ENCODE data around the gene LYZL1.
"Not testable (repeated sequence)": the region's sequence is repeated elsewhere in the genome, so short reads cannot be mapped to it uniquely, and the experiment has no call there.

The LYZL1 gene

DNA sequence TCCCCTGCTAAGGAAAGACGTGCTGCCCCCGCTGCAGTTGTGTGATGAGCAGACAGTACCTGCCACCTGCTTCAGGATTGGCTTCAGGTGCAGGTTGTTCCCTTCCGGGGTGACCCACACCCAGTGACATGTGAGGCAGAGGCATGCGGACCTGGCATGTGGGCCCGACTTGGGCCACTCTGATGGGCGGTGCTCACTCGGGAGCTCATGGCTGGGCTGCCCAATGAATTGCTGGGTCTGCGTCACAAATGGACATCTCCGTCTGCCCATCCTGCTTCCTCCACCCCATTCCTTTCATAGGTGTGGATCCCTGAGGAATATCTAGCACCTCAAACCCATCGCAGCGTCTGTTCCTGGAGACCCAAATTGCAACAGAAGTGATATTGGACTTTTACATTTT is 19.3 kb downstream of the LYZL1 start:
- not testable (repeated sequence) for DNase-seq (ENCODE audit: low read depth)

GRCh38 chr10:29309465-29309864 is 20.6 kb downstream of the LYZL1 start:
- no peak for DNase-seq (ENCODE audit: low read depth)

DNA sequence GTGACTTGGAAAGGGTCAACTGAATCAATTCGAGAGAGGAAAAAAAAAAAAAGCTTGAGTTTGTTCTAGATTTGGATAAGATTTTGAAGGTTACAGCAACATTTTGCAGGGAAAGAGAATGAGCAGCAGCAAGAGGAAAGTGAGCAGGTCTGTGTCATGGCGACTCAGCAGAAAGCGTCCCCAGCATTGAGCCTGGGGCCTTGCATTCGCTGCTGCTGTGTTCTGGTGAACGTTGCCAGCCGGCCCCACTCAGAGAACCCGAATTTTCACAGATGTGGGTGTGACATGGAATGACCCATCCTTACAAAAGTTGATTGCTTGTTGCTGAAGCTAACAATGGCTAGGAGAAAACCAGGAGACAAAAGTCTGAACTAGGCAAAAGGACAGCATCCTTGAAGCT is 21.6 kb downstream of the LYZL1 start:
- not testable (repeated sequence) for DNase-seq (ENCODE audit: low read depth)

DNA sequence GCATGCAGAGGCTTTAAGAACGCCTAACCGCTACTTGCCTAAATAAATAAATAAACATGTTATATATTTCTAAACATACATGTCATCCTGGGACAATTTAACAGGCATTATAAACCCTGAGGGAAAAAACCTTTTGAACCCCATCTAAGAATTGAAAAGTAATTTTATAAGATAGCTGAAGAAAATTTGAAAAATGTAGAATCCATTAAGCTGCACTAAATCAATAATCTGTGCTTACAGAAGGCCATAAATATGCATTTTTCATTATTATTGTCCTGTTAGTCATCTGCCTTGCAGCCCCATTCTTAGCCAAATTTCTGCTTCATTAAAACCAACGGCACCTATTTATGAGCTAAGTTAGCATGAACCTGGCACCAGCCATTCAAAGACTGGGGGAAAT is 24.2 kb downstream of the LYZL1 start:
- DNase-seq (ENCODE audit: low read depth) = no peak

DNA sequence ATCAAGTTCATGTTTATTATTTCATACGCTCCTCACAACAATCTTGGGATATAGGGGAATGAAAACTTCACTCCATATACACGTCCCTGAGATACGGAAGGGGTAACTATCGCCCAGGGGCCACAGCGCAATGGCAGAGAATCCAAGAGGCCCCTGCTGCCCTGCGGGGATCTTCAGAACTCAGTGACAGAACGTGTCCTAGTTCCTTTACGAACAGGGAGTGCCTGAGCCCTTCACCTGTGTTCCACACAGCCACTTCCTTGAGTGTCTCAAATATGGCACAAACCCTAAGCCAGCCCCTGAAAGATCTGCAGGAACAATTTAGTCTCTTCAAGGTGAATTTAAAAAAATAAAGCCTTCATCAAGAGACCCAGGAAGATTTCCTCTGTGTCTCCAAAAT is 25.9 kb downstream of the LYZL1 start:
- DNase-seq (ENCODE audit: low read depth) = no peak

DNA sequence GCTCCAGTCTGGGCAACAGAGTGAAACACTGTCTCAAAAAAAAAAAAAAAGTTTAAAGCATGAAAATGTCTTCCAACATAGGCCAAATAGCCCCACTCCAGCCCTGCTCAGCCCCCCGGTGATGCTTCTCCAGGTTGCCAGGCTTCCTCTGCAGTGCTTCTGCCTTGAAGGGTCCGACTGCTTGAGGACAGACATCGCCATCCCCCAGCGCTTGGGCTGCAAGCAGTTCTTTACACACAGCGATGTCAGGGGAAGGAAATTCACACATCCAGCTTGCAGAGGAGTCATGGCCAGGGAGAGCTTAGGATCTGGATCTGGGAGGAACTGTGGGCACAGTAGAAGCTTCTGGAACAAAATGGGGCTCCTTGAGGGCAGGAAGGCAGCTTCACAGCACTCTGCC is 26.9 kb downstream of the LYZL1 start:
- no peak for DNase-seq (ENCODE audit: low read depth)

DNA sequence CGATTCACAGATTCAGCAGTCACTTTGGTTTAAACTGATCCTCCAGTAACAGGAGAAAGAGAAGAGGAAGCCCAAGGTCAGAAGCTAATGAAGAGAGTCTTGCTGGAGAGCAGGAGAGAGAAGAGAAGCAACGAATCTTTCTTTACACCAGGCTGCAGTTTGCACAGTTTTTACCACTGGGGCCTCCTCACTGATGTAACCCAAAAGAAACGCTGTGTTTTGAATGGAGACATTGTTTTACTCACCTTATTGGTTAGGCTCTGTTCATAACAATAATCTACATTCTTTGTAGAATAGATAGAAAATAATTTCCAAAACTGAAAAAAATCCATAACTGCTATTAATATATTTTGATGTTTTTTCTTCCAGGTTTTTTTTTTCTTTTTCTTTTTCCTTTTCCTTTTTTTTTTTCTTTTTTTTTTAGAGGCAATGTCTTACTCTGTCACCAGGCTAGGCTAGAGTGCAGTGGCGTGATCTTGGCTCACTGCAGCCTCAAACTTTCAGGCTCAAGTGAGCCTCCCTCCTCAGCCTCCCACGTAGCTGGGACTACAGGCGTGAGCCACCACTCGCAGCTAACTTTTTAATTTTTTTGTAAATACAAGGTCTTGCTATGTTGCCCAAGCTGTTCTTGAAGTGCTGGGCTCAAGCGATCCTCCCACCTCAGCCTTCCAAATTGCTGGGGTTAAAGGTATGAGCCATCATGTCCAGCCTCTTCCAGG is 27.6 kb downstream of the LYZL1 start:
- no peak for DNase-seq (ENCODE audit: low read depth)

- DNase-seq (ENCODE audit: low read depth) = no peak
These were observed 28.2 kb downstream of the LYZL1 start for GRCh38 chr10:29317027-29317420.

DNA sequence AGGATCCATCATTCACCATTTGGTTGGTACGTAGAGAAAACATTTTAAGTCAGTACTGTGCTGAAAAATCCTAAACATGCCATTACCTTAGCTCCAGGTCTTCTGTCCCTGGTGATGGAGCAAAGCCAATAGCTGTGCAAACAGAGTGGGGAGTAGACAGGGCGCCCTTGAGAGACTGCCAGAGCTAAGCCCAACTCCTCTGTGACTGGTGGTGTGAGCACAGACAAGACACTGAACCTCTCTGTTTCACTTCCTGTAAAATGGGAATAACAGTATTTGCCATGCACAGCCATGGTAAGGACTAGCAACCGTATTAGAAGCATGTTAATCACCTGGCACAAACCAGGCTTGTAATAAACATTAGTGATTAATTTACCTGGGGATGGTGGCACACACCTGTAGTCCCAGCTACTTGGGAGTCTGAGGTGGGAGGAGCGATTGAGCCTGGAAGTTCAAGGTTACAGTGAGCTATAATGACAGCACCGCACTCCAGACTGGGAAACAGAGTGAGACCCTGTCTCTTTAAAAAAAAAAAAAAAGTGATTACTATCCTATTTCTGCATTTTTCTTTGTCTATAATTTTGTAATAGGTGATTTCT is 28.7 kb downstream of the LYZL1 start:
- DNase-seq (ENCODE audit: low read depth) = no peak

DNA sequence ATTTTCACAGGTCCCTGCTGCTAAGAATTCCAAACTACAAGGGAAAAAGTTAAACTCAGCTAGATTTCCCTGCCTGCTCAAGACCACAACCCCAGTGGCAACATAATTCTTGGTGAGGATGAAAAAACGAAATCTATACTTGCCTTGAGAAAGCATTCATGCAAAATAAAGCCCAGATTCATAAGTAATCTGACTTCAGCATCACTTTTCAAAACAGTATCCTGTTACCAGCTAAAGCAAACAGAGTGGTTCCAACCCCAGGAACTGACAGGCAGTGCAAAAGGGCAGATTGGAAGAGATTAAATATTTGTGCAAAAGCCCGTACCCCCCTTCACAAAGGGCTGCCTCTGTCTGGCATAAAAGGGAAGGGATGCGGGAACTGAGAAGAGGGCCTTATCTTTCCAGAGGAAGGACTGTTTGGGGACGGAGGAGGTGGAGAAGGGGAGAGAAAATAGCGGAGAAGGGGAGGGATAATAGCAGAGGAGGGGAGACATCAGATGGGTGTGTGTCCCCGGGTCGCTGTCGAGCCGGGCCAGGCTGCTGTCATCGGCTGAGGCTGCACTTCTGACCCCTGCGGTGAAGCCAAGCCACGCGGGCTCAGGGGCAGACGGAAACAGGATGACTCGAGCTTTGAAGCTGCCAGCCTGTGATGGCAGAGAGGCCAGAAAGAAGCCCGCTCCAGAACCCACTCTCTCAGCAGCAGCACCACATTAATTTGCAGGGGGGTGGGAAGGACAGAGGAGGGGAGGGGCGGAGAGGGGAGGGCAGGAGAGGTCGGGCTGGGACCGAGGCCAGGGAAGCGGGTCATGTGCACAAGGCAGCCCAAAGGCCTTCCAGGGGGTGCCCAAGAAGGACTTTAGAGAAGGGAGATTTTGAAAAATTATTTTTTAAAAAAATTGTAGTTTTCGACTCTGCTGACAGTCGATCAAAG is 29.5 kb downstream of the LYZL1 start:
- not testable (repeated sequence) for DNase-seq (ENCODE audit: low read depth)

DNA sequence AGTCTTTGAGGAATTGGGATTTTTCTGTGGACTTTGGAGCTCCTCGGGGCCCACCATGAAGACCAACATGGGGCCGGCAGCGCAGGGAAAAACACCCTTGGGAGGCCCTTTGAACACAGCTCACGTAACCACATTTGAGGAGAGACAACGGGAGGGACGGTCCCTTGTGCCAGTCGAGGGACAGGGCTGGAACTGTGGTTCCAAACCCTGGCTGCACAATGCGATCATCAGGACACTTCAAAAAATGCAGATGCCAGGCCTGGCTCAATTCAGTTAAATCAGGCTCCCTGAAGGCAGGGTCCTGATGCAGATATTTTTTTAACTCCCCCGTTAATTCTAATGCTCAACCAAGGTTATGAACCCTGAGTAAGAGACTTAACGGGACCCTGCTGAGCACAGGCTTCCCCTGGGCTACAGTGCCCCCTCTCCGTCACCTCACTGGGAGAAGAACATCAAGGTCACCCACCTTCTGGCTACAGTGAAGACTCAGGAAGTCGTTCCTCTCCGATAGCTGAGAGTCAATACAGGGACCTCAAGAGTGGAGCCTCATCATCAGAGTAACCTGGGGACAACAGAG is 30.4 kb downstream of the LYZL1 start:
- DNase-seq (ENCODE audit: low read depth) = no peak

GRCh38 chr10:29320680-29321121 is 31.8 kb downstream of the LYZL1 start:
- DNase-seq (ENCODE audit: low read depth) = not testable (repeated sequence)

GRCh38 chr10:29321656-29322055 is 32.8 kb downstream of the LYZL1 start:
- no peak for DNase-seq (ENCODE audit: low read depth)

GRCh38 chr10:29322918-29323317 is 34.0 kb downstream of the LYZL1 start:
- DNase-seq (ENCODE audit: low read depth) = no peak

DNA sequence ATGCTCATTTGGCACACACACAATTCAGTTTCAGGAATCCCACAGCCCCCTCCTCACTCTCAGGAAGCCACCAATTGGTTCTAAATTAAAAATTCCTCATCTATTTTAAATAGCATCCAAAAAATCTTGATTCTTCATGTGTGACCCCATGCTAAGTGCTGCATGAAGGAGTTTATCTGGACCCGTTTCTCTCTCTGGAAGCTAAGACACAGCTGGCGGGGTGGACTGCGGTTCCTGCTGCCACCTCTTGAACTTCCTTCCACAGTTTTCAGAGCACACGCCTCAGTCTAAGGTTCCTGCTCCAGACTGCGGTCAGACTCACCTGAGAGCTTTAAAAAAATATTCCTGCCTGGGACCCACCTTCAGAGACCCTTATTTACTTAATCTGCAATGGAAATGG is 34.5 kb downstream of the LYZL1 start:
- no peak for DNase-seq (ENCODE audit: low read depth)

DNA sequence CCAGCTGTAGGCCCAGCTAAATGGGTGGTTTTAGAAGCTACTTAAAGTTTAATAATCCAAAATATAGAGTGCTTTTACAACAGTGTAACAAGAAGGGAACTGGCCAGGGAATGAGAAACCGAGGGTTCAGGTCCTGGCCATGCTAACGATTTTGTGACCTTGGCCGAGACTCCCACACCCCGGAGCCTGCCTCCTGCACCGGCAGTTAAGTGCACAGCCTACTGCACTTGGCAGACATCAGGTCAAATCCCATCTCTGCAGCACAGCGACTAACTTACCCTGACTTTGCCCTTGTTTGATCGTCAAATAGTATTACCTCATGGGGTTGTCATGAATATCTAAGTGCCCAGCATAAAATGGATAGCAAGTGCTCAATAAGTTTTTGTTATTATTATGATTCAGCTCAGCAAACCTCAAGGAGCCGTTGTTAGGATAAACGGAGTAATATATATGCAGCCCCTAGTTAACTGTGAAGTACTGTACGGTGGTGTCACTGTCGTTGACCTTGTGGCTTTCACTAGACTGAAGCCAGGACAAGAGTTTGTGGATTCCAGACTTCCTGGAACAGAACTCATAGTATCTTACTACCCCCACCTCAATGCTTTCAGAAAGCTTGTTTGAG is 35.5 kb downstream of the LYZL1 start:
- no peak for DNase-seq (ENCODE audit: low read depth)

GRCh38 chr10:29326299-29326698 is 37.4 kb downstream of the LYZL1 start:
- DNase-seq (ENCODE audit: low read depth) = no peak

DNA sequence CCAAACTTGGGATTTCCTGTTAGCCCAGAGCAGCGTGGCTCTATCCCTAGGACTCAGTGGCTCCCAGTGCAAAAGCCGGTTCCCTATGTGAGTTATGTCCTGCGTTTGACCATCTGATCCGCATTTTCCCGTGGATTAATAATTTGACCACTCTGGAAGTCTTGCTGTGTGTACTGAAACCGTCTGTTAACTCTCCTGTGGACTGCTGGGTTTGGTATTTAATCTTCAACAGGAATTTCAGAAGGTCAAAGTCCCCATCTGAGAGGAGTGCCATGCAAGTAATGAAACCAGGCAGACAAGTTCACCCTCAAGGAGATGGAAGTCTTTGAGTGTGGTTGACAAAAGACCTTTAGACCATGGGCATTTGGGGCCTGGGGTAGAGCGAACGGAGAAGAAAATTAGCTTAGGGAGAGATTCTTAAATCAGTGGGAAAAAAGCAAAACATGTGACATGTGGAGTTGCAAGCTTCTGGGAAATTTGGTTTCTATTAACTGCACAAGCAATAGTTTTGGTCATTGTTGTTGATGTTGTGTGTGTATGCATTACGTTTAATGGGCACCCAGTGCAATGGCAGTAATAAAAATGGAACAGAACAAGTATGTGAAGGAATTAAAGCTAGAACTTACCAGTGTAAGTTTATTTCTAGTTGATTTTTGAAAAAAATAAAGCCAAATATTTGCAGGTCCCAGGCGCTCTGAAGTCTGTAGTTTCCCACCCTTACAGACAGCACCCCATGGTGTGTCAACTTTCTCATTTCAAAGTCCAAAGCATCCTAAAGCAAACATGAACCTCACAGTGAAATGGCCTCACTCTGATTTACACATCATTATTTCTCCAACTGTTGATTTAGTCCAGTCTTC is 38.2 kb downstream of the LYZL1 start:
- DNase-seq (ENCODE audit: low read depth) = no peak

- DNase-seq (ENCODE audit: low read depth) = no peak
These were observed 38.9 kb downstream of the LYZL1 start for GRCh38 chr10:29327746-29328102.

DNA sequence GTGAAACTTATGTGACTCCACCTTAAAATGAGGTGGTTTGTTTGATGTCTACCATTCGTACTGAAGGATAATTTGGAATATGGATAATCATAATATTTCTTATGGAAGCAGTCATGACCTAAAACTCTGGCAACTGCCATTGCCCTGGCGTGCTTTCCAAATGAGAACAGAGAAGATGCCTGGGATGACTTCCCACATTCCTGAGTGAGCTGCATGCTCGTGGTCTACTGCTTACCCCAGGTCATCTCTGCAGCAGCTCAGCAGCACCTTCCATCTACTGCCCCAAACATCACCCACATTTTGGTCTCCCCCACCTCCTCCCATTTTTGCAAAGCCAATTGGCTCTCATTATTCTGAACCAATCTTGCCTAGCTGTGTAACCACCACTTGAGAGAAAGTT is 40.1 kb downstream of the LYZL1 start:
- no peak for DNase-seq (ENCODE audit: low read depth)

- no peak for DNase-seq (ENCODE audit: low read depth)
These were observed 40.5 kb downstream of the LYZL1 start for GRCh38 chr10:29329420-29329819.
